Measurements from ENCODE around the gene RGL1.

Gene RGL1

GRCh38 chr1:183817576-183818288 lies 12.8 kb downstream of the RGL1 start (continued):
- TF ChIP-seq, protein P1, sequence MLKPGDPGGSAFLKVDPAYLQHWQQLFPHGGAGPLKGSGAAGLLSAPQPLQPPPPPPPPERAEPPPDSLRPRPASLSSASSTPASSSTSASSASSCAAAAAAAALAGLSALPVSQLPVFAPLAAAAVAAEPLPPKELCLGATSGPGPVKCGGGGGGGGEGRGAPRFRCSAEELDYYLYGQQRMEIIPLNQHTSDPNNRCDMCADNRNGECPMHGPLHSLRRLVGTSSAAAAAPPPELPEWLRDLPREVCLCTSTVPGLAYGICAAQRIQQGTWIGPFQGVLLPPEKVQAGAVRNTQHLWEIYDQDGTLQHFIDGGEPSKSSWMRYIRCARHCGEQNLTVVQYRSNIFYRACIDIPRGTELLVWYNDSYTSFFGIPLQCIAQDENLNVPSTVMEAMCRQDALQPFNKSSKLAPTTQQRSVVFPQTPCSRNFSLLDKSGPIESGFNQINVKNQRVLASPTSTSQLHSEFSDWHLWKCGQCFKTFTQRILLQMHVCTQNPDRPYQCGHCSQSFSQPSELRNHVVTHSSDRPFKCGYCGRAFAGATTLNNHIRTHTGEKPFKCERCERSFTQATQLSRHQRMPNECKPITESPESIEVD (tag by site-specific recombination; IDR thresholded peaks at IDR 0.05): peak; percentile 92
- no peak for TF ChIP-seq ZNF16 (tag by site-specific recombination; IDR thresholded peaks at IDR 0.05; ENCODE audit: low read depth)
- TF ChIP-seq ZNF175 (tag by site-specific recombination; IDR thresholded peaks at IDR 0.05): no peak
- no peak for TF ChIP-seq ZNF223 (tag by site-specific recombination; IDR thresholded peaks at IDR 0.05)
- TF ChIP-seq, protein P2, sequence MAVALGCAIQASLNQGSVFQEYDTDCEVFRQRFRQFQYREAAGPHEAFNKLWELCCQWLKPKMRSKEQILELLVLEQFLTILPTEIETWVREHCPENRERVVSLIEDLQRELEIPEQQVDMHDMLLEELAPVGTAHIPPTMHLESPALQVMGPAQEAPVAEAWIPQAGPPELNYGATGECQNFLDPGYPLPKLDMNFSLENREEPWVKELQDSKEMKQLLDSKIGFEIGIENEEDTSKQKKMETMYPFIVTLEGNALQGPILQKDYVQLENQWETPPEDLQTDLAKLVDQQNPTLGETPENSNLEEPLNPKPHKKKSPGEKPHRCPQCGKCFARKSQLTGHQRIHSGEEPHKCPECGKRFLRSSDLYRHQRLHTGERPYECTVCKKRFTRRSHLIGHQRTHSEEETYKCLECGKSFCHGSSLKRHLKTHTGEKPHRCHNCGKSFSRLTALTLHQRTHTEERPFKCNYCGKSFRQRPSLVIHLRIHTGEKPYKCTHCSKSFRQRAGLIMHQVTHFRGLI (tag by site-specific recombination; IDR thresholded peaks at IDR 0.05): peak; percentile 60; the same call in 1 of the 2 replicates

DNA sequence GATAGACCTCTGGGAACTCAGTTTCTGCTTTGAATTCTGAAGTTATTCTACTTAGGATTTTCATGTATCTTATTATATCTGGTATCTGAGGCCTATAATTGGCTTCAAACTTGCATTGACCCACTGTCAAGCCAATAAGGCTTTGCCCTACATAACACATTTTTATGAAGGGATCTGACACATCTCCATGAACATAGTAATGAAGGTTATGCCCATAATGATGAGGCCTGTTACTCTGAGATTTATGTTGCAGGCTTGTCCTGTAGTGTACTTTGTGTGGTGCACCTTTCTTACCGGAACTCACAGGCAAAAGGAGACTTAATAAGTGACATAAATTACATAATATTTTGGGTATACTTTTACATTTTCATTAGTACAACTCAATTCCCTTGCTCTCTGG lies 14.1 kb downstream of the RGL1 start:
- H3K4me1 ChIP-seq (ENCODE audit: control insufficient read depth, insufficient read depth, low read length): peaks cover 12% of the 10 kb centered on the region

More for the DNA sequence above, 14.1 kb downstream of the RGL1 start:
- TF ChIP-seq GFI1B (tag by site-specific recombination; IDR thresholded peaks at IDR 0.05) (no peak), ZNF211 (tag by site-specific recombination; IDR thresholded peaks at IDR 0.05; ENCODE audit: low read depth) (no peak), ZNF416 (tag by site-specific recombination; IDR thresholded peaks at IDR 0.05) (no peak), ZSCAN30 (tag by site-specific recombination; IDR thresholded peaks at IDR 0.05) (no peak), ZNF114 (tag by site-specific recombination; IDR thresholded peaks at IDR 0.05) (no peak), ELK4 (IDR thresholded peaks at IDR 0.05; ENCODE audit: borderline replicate concordance, low read depth, low read length) (no peak), ZNF148 (tag by site-specific recombination; IDR thresholded peaks at IDR 0.05; ENCODE audit: borderline replicate concordance) (no peak), ZNF747 (tag by site-specific recombination; IDR thresholded peaks at IDR 0.05) (no peak), ZNF112 (tag by site-specific recombination; IDR thresholded peaks at IDR 0.05) (no peak), ZNF692 (tag by site-specific recombination; IDR thresholded peaks at IDR 0.05) (no peak), ZNF214 (tag by site-specific recombination; IDR thresholded peaks at IDR 0.05; ENCODE audit: borderline replicate concordance) (no peak), ZNF302 (tag by site-specific recombination; IDR thresholded peaks at IDR 0.05; ENCODE audit: low read depth) (no peak), TCF7L2 (IDR thresholded peaks at IDR 0.05; ENCODE audit: borderline replicate concordance, low read depth, low read length) (no peak), HOXD13 (CRISPR knock-in tag; IDR thresholded peaks at IDR 0.05; ENCODE audit: borderline replicate concordance) (no peak), KLF10 (tag by site-specific recombination; IDR thresholded peaks at IDR 0.05) (no peak), KLF17 (tag by site-specific recombination; IDR thresholded peaks at IDR 0.05) (no peak)
- TF ChIP-seq, protein P3, sequence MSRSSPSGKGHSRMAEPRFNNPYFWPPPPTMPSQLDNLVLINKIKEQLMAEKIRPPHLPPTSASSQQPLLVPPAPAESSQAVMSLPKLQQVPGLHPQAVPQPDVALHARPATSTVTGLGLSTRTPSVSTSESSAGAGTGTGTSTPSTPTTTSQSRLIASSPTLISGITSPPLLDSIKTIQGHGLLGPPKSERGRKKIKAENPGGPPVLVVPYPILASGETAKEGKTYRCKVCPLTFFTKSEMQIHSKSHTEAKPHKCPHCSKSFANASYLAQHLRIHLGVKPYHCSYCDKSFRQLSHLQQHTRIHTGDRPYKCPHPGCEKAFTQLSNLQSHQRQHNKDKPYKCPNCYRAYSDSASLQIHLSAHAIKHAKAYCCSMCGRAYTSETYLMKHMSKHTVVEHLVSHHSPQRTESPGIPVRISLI (tag by site-specific recombination; IDR thresholded peaks at IDR 0.05): no peak
- TF ChIP-seq, protein P4, sequence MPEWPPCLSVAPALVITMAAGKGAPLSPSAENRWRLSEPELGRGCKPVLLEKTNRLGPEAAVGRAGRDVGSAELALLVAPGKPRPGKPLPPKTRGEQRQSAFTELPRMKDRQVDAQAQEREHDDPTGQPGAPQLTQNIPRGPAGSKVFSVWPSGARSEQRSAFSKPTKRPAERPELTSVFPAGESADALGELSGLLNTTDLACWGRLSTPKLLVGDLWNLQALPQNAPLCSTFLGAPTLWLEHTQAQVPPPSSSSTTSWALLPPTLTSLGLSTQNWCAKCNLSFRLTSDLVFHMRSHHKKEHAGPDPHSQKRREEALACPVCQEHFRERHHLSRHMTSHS (tag by site-specific recombination; IDR thresholded peaks at IDR 0.05): no peak
- Histone ChIP-seq H3K27ac (ENCODE audit: extremely low read depth, low read depth, low read length) (no peak overlapping the region), H3K9me3 (ENCODE audit: control insufficient read depth, insufficient read depth, low read depth, low read length) (no peaks in the 10 kb centered on the region), H3K36me3 (ENCODE audit: control insufficient read depth in 2 of 2, insufficient read depth in 1 of 2, low read length in 2 of 2) (no peaks in the 10 kb centered on the region), H3K4me3 (ENCODE audit: low read depth, low read length) (no peak overlapping the region)
- ChIA-PET CTCF (no interaction called here), POLR2A (no interaction called here)
